Measurements from ENCODE around the gene DYNLRB1.
"Not testable (repeated sequence)": the region's sequence is repeated elsewhere in the genome, so short reads cannot be mapped to it uniquely, and the experiment has no call there.

Gene DYNLRB1

GRCh38 chr20:34519841-34520240 lies 3.6 kb downstream of the DYNLRB1 start:
- not testable (repeated sequence) for H3K27ac Mint-ChIP-seq; H3K4me3 Mint-ChIP-seq; H3K9me3 Mint-ChIP-seq; H3K27me3 Mint-ChIP-seq (ENCODE audit: low read depth); H3K36me3 Mint-ChIP-seq (ENCODE audit: low read depth)
- H3K4me1 Mint-ChIP-seq (ENCODE audit: low read depth): peaks cover 23% of the 10 kb centered on the region

DNA sequence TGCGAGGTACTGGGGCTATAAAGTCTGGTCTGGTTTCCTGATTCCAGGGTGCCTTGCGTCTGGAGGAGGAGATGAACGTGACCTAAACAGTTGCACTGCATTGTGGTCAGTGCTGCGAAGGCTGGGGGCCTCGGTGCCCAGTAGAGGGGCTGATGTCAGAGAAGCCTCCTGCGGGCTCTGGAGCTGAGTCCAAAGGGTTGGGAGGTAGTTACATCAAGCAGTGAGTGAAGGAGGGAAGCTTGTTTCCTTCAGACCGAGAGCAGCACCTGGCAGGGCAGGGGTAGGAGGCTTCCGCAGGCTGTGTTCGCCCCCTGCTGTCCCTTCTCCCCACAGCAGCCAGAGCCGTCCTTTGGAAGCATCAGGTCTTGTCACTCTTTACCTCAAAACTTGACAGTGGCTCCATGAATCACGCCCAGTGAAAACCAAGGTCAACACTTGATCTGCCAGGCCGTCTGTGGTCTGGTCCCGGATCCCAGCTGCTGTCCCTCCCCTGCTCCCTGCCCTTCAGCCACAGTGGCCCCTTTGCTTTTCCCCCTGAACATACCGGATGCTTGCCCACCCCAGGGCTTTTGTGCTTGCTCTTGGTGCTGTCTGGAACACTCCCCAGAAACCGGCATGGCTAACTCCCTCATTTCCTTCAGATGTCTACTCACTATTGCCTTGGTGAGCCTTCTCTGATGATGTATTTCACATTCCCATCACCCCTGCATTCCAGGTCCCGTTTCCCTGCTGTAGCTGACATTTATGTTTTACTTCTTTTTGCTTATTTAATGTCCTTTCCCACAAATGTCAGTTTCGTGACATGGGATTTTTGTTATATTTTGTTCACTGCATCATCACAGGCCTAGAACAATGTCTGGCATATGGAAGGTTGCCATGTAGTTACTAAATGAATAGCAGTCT lies 7.0 kb downstream of the DYNLRB1 start:
- Mint-ChIP-seq H3K4me3 (no peak overlapping the region), H3K9me3 (no peaks in the 10 kb centered on the region), H3K36me3 (ENCODE audit: low read depth) (peaks cover 10% of the 10 kb centered on the region), H3K4me1 (ENCODE audit: low read depth) (peaks cover 13% of the 10 kb centered on the region), H3K27ac (peak overlapping the region; percentile 59), H3K27me3 (ENCODE audit: low read depth) (no peaks in the 10 kb centered on the region)

GRCh38 chr20:34524426-34524825 lies 8.2 kb downstream of the DYNLRB1 start:
- no peaks in the 10 kb centered on the region for H3K27me3 Mint-ChIP-seq (ENCODE audit: low read depth)
- H3K4me1 Mint-ChIP-seq (ENCODE audit: low read depth): peaks cover 8% of the 10 kb centered on the region
- no peak overlapping the region for H3K27ac Mint-ChIP-seq
- peaks cover 15% of the 10 kb centered on the region for H3K36me3 Mint-ChIP-seq (ENCODE audit: low read depth)
- H3K4me3 Mint-ChIP-seq: no peak overlapping the region
- H3K9me3 Mint-ChIP-seq: no peaks in the 10 kb centered on the region

DNA sequence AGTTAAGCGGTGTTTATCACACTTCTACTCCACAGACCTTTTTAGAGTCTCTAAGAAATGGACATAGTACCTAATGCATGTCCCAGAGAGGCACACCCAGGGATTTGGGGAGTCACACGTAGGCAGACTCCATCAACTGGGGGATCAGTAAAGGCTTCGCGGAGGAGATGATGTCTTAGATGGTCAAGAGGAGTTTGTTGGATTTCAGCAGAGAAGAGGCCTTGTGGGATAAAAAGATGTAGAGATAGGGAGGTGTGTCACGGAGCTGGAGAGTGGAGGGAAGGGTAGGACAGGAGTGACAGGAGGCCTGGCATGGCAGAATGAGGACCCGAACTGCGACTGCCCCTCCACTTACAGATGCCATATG lies 9.1 kb downstream of the DYNLRB1 start:
- Mint-ChIP-seq H3K36me3 (ENCODE audit: low read depth) (peaks cover 15% of the 10 kb centered on the region), H3K4me3 (no peak overlapping the region), H3K27ac (no peak overlapping the region), H3K9me3 (no peaks in the 10 kb centered on the region), H3K4me1 (ENCODE audit: low read depth) (peaks cover 7% of the 10 kb centered on the region), H3K27me3 (ENCODE audit: low read depth) (no peaks in the 10 kb centered on the region)

DNA sequence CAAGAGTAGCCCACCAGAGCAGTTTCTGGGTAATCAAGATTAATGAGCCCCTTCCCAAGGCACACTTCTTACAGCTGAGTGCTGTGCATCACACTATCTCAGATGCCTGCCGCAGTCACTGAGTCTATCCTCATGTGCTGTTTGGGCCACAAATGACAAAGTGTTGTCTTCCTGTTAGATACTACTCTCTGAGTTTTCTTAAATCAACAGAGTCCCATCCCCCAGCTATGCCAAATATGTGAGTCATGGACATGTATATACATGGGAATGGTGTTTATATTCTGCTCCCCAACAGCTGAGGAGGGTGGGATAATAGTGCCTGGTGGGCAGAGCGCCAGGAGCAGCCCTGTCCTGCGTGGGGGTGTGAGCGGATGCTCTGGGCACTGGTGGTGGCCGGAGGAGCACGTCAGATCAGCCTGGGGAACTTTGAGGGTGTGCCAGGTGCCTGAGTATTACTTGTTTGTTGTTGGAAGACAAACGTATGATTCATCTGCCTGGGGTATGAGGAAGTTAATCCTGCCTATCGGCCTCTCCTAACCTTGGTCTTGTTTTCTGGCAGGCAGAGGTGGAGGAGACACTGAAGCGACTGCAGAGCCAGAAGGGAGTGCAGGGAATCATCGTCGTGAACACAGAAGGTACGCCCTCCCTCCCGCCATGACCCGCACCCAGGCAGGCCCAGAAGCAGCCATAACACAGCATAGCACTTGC lies 9.6 kb downstream of the DYNLRB1 start:
- peaks cover 18% of the 10 kb centered on the region for H3K36me3 Mint-ChIP-seq (ENCODE audit: low read depth)
- H3K27ac Mint-ChIP-seq: no peak overlapping the region
- no peaks in the 10 kb centered on the region for H3K9me3 Mint-ChIP-seq
- H3K4me3 Mint-ChIP-seq: no peak overlapping the region
- H3K27me3 Mint-ChIP-seq (ENCODE audit: low read depth): no peaks in the 10 kb centered on the region
- H3K4me1 Mint-ChIP-seq (ENCODE audit: low read depth): peaks cover 7% of the 10 kb centered on the region

GRCh38 chr20:34526466-34526865 lies 10.2 kb downstream of the DYNLRB1 start:
- Mint-ChIP-seq H3K27ac (no peak overlapping the region), H3K4me3 (no peak overlapping the region), H3K27me3 (ENCODE audit: low read depth) (no peaks in the 10 kb centered on the region), H3K9me3 (no peaks in the 10 kb centered on the region), H3K4me1 (ENCODE audit: low read depth) (peaks cover 7% of the 10 kb centered on the region), H3K36me3 (ENCODE audit: low read depth) (peaks cover 20% of the 10 kb centered on the region)

DNA sequence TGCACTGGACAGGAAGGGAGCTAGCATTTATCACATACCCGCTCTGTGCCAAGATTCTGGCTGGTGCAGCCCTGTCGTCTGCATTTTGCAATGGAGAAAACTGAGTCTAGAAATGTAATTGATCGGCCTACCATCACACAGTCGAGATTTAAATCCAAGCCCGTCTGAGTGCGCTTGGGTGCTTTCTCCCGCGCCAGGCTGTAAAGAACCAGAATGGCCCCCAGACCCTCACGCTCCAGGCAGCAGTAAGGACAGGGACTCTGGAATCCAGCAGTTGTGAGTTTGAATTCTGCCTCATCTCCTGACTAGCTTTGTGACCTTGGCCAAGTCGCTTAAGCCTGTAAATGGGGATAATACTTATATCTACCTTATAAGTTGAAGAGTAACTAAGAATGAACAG lies 10.8 kb downstream of the DYNLRB1 start:
- H3K27ac Mint-ChIP-seq: no peak overlapping the region
- peaks cover 21% of the 10 kb centered on the region for H3K36me3 Mint-ChIP-seq (ENCODE audit: low read depth)
- H3K9me3 Mint-ChIP-seq: no peaks in the 10 kb centered on the region
- H3K4me3 Mint-ChIP-seq: no peak overlapping the region
- H3K4me1 Mint-ChIP-seq (ENCODE audit: low read depth): peaks cover 4% of the 10 kb centered on the region
- H3K27me3 Mint-ChIP-seq (ENCODE audit: low read depth): no peaks in the 10 kb centered on the region

- H3K4me3 Mint-ChIP-seq: no peak overlapping the region
- H3K27ac Mint-ChIP-seq: no peak overlapping the region
- H3K4me1 Mint-ChIP-seq (ENCODE audit: low read depth): no peaks in the 10 kb centered on the region
- no peaks in the 10 kb centered on the region for H3K9me3 Mint-ChIP-seq
- peaks cover 15% of the 10 kb centered on the region for H3K36me3 Mint-ChIP-seq (ENCODE audit: low read depth)
- H3K27me3 Mint-ChIP-seq (ENCODE audit: low read depth): no peaks in the 10 kb centered on the region
Measured at GRCh38 chr20:34528921-34529297, 12.7 kb downstream of the DYNLRB1 start.

- Mint-ChIP-seq H3K4me1 (ENCODE audit: low read depth) (no peaks in the 10 kb centered on the region), H3K4me3 (no peak overlapping the region), H3K36me3 (ENCODE audit: low read depth) (peaks cover 17% of the 10 kb centered on the region), H3K27ac (no peak overlapping the region), H3K27me3 (ENCODE audit: low read depth) (no peaks in the 10 kb centered on the region), H3K9me3 (no peaks in the 10 kb centered on the region)
Measured at GRCh38 chr20:34529742-34530141, 13.5 kb downstream of the DYNLRB1 start.

DNA sequence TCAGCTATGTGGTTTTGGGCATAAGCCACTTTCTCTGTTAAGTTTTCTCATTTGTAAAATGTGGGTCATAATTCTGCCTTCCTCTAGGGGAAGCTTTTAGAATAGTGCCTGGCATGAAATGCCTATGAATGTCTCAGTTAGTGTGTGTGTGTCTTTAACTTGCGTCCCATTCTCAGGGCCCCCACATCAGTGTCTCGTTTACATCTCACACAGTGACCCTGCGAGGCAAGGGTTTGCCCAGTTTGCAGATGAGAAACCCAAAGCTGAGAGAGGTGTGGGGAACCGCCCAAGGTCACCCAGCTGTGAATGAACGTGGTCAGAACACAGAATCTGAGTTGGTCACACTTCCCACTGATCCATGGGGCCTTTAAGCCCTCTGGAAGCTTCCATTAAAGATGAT lies 14.1 kb downstream of the DYNLRB1 start:
- no peaks in the 10 kb centered on the region for H3K4me1 Mint-ChIP-seq (ENCODE audit: low read depth)
- H3K9me3 Mint-ChIP-seq: no peaks in the 10 kb centered on the region
- H3K27me3 Mint-ChIP-seq (ENCODE audit: low read depth): no peaks in the 10 kb centered on the region
- H3K36me3 Mint-ChIP-seq (ENCODE audit: low read depth): peaks cover 21% of the 10 kb centered on the region
- no peak overlapping the region for H3K4me3 Mint-ChIP-seq
- no peak overlapping the region for H3K27ac Mint-ChIP-seq

DNA sequence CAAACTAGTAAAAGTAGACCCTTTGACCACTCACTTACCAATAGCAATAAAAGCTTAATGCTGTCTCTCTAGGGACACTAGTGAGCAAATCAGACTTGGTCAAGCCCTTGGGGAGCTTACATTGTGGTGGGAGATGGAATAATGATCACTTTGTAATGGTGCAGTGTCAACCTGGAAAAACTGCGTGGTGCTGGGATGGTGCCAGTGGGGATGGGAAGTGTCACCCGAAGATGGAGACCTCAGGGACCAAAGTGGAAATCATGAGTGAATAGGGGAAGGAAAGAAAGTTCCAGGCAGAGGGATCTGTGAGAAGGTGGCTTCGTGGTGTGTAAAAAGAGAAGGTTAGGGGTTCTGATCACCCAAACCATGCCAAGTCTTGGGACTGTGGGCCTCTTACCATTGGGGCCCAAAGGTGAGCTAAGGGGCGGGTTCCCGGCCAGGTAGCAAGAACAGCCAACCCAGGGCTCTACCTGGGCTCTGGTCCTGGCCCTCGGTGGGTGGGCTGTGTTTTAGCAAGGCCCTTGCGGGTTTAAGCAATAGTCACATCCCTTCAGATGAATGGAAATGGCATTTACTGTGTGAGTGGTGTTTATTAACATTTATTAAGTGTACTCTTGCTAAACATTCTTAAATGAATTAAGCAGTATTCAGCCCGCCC lies 15.5 kb downstream of the DYNLRB1 start:
- no peak overlapping the region for H3K27ac Mint-ChIP-seq
- H3K9me3 Mint-ChIP-seq: no peaks in the 10 kb centered on the region
- no peaks in the 10 kb centered on the region for H3K4me1 Mint-ChIP-seq (ENCODE audit: low read depth)
- no peak overlapping the region for H3K4me3 Mint-ChIP-seq
- peaks cover 27% of the 10 kb centered on the region for H3K36me3 Mint-ChIP-seq (ENCODE audit: low read depth)
- H3K27me3 Mint-ChIP-seq (ENCODE audit: low read depth): no peaks in the 10 kb centered on the region

DNA sequence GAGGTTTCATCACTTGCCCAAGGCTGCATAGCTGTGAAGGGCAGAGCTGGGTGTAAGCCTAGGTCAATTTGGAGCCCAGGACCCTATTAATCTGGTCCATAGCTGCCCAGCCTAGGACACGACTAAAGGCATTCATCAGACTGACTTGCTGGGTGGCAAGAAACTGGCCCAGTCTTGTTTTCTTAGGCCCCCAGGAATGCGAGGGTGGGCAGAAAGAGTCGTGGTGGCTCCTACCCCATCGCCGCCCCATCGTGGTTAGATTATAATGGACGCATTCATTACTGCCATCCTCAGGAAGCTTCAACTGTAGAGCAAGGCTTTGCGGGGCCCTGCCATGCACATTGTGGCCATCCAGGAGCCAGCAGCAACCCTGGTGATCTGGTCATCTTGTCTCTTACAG lies 16.1 kb downstream of the DYNLRB1 start:
- H3K4me3 Mint-ChIP-seq: no peak overlapping the region
- H3K27ac Mint-ChIP-seq: no peak overlapping the region
- H3K27me3 Mint-ChIP-seq (ENCODE audit: low read depth): no peaks in the 10 kb centered on the region
- H3K9me3 Mint-ChIP-seq: no peaks in the 10 kb centered on the region
- H3K36me3 Mint-ChIP-seq (ENCODE audit: low read depth): peaks cover 31% of the 10 kb centered on the region
- peaks cover 3% of the 10 kb centered on the region for H3K4me1 Mint-ChIP-seq (ENCODE audit: low read depth)

DNA sequence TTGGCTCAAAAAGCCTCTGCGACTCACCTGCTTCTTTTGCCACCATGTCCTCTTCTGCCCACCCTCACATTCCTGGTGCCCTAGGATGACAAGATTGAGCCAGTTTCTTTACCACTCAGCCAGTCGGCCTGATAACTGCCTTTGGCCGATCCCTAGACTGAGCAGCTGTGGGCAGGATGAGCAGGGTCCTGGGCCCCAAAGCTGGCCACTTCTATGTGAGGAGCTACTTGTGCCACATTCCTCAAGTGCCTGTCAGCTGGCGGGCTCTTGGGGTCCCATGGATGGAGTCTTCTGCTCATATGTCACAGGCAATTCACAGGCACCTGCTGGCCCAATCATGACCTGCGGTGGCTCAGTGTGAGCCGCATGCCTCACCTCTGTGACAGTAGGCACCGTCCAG lies 16.5 kb downstream of the DYNLRB1 start:
- Mint-ChIP-seq H3K4me1 (ENCODE audit: low read depth) (peaks cover 3% of the 10 kb centered on the region), H3K9me3 (no peaks in the 10 kb centered on the region), H3K27me3 (ENCODE audit: low read depth) (no peaks in the 10 kb centered on the region), H3K36me3 (ENCODE audit: low read depth) (peaks cover 29% of the 10 kb centered on the region), H3K27ac (no peak overlapping the region), H3K4me3 (no peak overlapping the region)

GRCh38 chr20:34534391-34535165 lies 18.4 kb downstream of the DYNLRB1 start:
- H3K36me3 Mint-ChIP-seq (ENCODE audit: low read depth): peaks cover 26% of the 10 kb centered on the region

More at GRCh38 chr20:34534391-34535165, 18.4 kb downstream of the DYNLRB1 start:
- no peaks in the 10 kb centered on the region for H3K9me3 Mint-ChIP-seq
- peaks cover 3% of the 10 kb centered on the region for H3K4me1 Mint-ChIP-seq (ENCODE audit: low read depth)
- no peaks in the 10 kb centered on the region for H3K27me3 Mint-ChIP-seq (ENCODE audit: low read depth)
- H3K27ac Mint-ChIP-seq: no peak overlapping the region
- no peak overlapping the region for H3K4me3 Mint-ChIP-seq
